NCI-H2196 treated with DMSO at 0.1 percent for 48 hours (cell line): ENCODE data around the gene ZNF534.
"Not testable (repeated sequence)": the region's sequence is repeated elsewhere in the genome, so short reads cannot be mapped to it uniquely, and the experiment has no call there.

Experiments used
- DNase-seq: peaks from one replicate; lab custom pipeline; 2025; ENCODE audit not compliant: unreplicated experiment; lab: John Stamatoyannopoulos, UW

Gene ZNF534

GRCh38 chr19:52494518-52494917, 65.6 kb downstream of the ZNF534 start:
- no peak for DNase-seq

- DNase-seq = no peak
Observed at GRCh38 chr19:52498571-52498970, 69.6 kb downstream of the ZNF534 start.

- not testable (repeated sequence) for DNase-seq
Observed at GRCh38 chr19:52500474-52500873, 71.5 kb downstream of the ZNF534 start.

GRCh38 chr19:52500991-52501390, 72.0 kb downstream of the ZNF534 start:
- not testable (repeated sequence) for DNase-seq
